SK-N-SH treated with all-trans-retinoic acid at 6 μM for 48 hours (cell line): ENCODE data around the gene ACP2.

Experiments used
- ATAC-seq: fragments of 200-7000 bp; cut with Tn5 transposase; 3 replicates; pipeline ENCODE4 v1.9.1; 2020; ENCODE audit warnings: mild to moderate bottlenecking, moderate library complexity
- ARNTL ChIP-seq: fragments of 450-650 bp; formaldehyde crosslinking; IDR thresholded peaks from 2 replicates; pipeline ENCODE4 v1.5.0; 2020; ENCODE audit warnings: low read depth, mild to moderate bottlenecking, moderate library complexity, borderline replicate concordance
- BACH2 ChIP-seq: fragments of 250-450 bp; sonication (Bioruptor Pico); IDR thresholded peaks from 2 replicates; pipeline ENCODE4 v1.9.0; 2021; ENCODE audit warnings: mild to moderate bottlenecking, borderline replicate concordance
- CSDC2 ChIP-seq: fragments of 250-450 bp; sonication (Bioruptor Pico); IDR thresholded peaks from 2 replicates; pipeline ENCODE4 v1.5.0; 2020; ENCODE audit warnings: mild to moderate bottlenecking, moderate library complexity
- ESRRG ChIP-seq: fragments of 250-450 bp; sonication (Bioruptor Pico); IDR thresholded peaks from 2 replicates; pipeline ENCODE4 v1.6.1; 2021; ENCODE audit warnings: mild to moderate bottlenecking
- GLIS3 ChIP-seq: fragments of 250-450 bp; sonication (Bioruptor Pico); IDR thresholded peaks from 2 replicates; pipeline ENCODE4 v1.5.0; 2020; ENCODE audit warnings: mild to moderate bottlenecking, moderate library complexity
- ISL1 ChIP-seq: fragments of 250-450 bp; sonication (Bioruptor Pico); IDR thresholded peaks from 2 replicates; pipeline ENCODE4 v2.1.2; 2022; ENCODE audit warnings: mild to moderate bottlenecking, moderate library complexity
- OSR1 ChIP-seq: fragments of 250-450 bp; sonication (Bioruptor Pico); IDR thresholded peaks from 2 replicates; pipeline ENCODE4 v1.8.0; 2022; ENCODE audit warnings: moderate library complexity, mild to moderate bottlenecking, inconsistent platforms
- PPARA ChIP-seq: fragments of 250-450 bp; sonication (Bioruptor Pico); IDR thresholded peaks from 2 replicates; pipeline ENCODE4 v1.5.0; 2020; ENCODE audit warnings: mild to moderate bottlenecking, borderline replicate concordance
- RARB ChIP-seq: fragments of 250-450 bp; sonication (Bioruptor Pico); IDR thresholded peaks from 2 replicates; pipeline ENCODE4 v1.8.0; 2021; ENCODE audit warnings: mild to moderate bottlenecking, moderate library complexity
- SNAI2 ChIP-seq: fragments of 250-450 bp; sonication (Bioruptor Pico); IDR thresholded peaks from 2 replicates; pipeline ENCODE4 v1.5.0; 2020; ENCODE audit warnings: mild to moderate bottlenecking, moderate library complexity
- TCF4 ChIP-seq: fragments of 250-450 bp; sonication (Bioruptor Pico); IDR thresholded peaks from 2 replicates; pipeline ENCODE4 v1.8.0; 2021; ENCODE audit warnings: mild to moderate bottlenecking, moderate library complexity, borderline replicate concordance
- TOX ChIP-seq: fragments of 250-450 bp; sonication (Bioruptor Pico); IDR thresholded peaks from 2 replicates; pipeline ENCODE4 v1.8.0; 2021; ENCODE audit warnings: mild to moderate bottlenecking, moderate library complexity, borderline replicate concordance
- ZC3H10 ChIP-seq: fragments of 250-450 bp; sonication (Bioruptor Pico); IDR thresholded peaks from 2 replicates; pipeline ENCODE4 v1.5.1; 2021; ENCODE audit warnings: mild to moderate bottlenecking, moderate library complexity
- ZFP3 ChIP-seq: fragments of 250-450 bp; sonication (Bioruptor Pico); IDR thresholded peaks from 2 replicates; pipeline ENCODE4 v1.5.0; 2020; ENCODE audit warnings: mild to moderate bottlenecking, moderate library complexity
- ZFP30 ChIP-seq: fragments of 450-650 bp; formaldehyde crosslinking; IDR thresholded peaks from 2 replicates; pipeline ENCODE4 v1.5.0; 2022; ENCODE audit warnings: mild to moderate bottlenecking, moderate library complexity
- ZNF565 ChIP-seq: fragments of 450-650 bp; formaldehyde crosslinking; conservative IDR thresholded peaks from 2 replicates; pipeline ENCODE4 v1.5.0; 2020; ENCODE audit warnings: low read depth, mild to moderate bottlenecking, moderate library complexity
- ZNF70 ChIP-seq: fragments of 450-650 bp; formaldehyde crosslinking; IDR thresholded peaks from 2 replicates; pipeline ENCODE4 v1.5.0; 2020; ENCODE audit warnings: mild to moderate bottlenecking, moderate library complexity
- ZNF8 ChIP-seq: fragments of 450-650 bp; formaldehyde crosslinking; IDR thresholded peaks from 2 replicates; pipeline ENCODE4 v1.5.0; 2020; ENCODE audit warnings: mild to moderate bottlenecking, moderate library complexity
- TF ChIP-seq, protein P1 (sequence below): fragments of 250-450 bp; sonication (Bioruptor Pico); IDR thresholded peaks from 2 replicates; pipeline ENCODE4 v1.8.0; 2020; ENCODE audit warnings: mild to moderate bottlenecking, moderate library complexity, borderline replicate concordance
- TF ChIP-seq, protein P2 (sequence below): fragments of 250-450 bp; sonication (Bioruptor Pico); IDR thresholded peaks from 2 replicates; pipeline ENCODE4 v1.5.0; 2020; ENCODE audit warnings: mild to moderate bottlenecking, moderate library complexity
- TF ChIP-seq, protein P3 (sequence below): fragments of 250-450 bp; sonication (Bioruptor Pico); IDR thresholded peaks from 2 replicates; pipeline ENCODE4 v1.8.0; 2021; ENCODE audit warnings: low read depth, mild to moderate bottlenecking, moderate library complexity, borderline replicate concordance
- TF ChIP-seq, protein P4 (sequence below): fragments of 250-450 bp; sonication (Bioruptor Pico); IDR thresholded peaks from 2 replicates; pipeline ENCODE4 v1.5.1; 2021; ENCODE audit warnings: mild to moderate bottlenecking, moderate library complexity
- TF ChIP-seq, protein P5 (sequence below): fragments of 250-450 bp; sonication (Bioruptor Pico); IDR thresholded peaks from 2 replicates; pipeline ENCODE4 v1.5.1; 2020; ENCODE audit warnings: low read depth, mild to moderate bottlenecking, moderate library complexity

The ACP2 gene, protein sequence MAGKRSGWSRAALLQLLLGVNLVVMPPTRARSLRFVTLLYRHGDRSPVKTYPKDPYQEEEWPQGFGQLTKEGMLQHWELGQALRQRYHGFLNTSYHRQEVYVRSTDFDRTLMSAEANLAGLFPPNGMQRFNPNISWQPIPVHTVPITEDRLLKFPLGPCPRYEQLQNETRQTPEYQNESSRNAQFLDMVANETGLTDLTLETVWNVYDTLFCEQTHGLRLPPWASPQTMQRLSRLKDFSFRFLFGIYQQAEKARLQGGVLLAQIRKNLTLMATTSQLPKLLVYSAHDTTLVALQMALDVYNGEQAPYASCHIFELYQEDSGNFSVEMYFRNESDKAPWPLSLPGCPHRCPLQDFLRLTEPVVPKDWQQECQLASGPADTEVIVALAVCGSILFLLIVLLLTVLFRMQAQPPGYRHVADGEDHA

DNA sequence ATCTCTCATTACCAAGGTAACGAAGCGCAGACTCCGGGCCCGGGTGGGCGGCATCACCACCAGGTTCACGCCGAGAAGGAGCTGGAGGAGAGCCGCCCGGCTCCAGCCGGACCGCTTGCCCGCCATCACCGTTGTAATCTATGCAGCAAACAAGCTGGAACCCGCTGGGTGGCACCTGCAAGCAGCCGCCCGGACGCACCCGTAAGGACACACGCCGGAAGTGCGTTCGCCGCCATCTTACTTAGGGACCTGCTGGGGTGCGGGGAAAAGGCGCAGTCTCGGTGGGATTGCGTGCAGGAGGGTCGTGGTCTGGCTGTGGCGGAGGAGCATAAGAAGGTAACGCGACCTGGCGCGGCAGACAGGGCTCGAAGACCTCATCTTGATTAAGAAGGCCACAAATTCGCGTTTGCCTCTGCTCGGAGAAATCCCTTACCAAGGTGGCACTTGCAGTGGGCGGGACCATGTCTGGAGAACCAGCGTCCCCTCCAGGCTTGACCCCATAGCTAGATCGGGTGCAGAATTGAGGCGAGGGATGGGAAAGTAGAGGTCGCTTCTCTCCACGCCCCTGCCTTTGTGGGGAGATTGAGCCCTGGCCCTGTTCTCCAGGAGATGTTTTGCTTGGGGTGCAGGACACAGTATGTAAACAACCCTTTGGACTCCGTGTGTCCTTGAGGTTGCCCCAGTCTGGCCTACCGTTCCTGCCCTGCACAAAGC lies at the start of gene ACP2:
ACP2 (minus strand) TSS at position 151 of the 714 bp plus-strand sequence; CDS start at position 126, 25 bp downstream.
- TF ChIP-seq ZC3H10 (CRISPR knock-in tag) (no peak), ESRRG (CRISPR knock-in tag) (no peak), ZNF8 (CRISPR knock-in tag) (peak; percentile 41; the same call in 1 of the 2 replicates), RARB (no peak), OSR1 (CRISPR knock-in tag) (no peak), ISL1 (CRISPR knock-in tag) (no peak), TCF4 (CRISPR knock-in tag) (no peak), BACH2 (no peak), PPARA (CRISPR knock-in tag) (no peak; the same call in 1 of the 2 replicates), SNAI2 (peak; percentile 69; the same call in 1 of the 2 replicates), ZNF565 (CRISPR knock-in tag) (no peak), ZFP3 (CRISPR knock-in tag) (no peak), ARNTL (no peak), TOX (CRISPR knock-in tag) (no peak), ZNF70 (CRISPR knock-in tag) (no peak), ZFP30 (no peak), GLIS3 (CRISPR knock-in tag) (no peak), CSDC2 (CRISPR knock-in tag) (peak; percentile 84)
- TF ChIP-seq, protein P1, sequence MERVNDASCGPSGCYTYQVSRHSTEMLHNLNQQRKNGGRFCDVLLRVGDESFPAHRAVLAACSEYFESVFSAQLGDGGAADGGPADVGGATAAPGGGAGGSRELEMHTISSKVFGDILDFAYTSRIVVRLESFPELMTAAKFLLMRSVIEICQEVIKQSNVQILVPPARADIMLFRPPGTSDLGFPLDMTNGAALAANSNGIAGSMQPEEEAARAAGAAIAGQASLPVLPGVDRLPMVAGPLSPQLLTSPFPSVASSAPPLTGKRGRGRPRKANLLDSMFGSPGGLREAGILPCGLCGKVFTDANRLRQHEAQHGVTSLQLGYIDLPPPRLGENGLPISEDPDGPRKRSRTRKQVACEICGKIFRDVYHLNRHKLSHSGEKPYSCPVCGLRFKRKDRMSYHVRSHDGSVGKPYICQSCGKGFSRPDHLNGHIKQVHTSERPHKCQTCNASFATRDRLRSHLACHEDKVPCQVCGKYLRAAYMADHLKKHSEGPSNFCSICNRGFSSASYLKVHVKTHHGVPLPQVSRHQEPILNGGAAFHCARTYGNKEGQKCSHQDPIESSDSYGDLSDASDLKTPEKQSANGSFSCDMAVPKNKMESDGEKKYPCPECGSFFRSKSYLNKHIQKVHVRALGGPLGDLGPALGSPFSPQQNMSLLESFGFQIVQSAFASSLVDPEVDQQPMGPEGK = no peak
- TF ChIP-seq, protein P2, sequence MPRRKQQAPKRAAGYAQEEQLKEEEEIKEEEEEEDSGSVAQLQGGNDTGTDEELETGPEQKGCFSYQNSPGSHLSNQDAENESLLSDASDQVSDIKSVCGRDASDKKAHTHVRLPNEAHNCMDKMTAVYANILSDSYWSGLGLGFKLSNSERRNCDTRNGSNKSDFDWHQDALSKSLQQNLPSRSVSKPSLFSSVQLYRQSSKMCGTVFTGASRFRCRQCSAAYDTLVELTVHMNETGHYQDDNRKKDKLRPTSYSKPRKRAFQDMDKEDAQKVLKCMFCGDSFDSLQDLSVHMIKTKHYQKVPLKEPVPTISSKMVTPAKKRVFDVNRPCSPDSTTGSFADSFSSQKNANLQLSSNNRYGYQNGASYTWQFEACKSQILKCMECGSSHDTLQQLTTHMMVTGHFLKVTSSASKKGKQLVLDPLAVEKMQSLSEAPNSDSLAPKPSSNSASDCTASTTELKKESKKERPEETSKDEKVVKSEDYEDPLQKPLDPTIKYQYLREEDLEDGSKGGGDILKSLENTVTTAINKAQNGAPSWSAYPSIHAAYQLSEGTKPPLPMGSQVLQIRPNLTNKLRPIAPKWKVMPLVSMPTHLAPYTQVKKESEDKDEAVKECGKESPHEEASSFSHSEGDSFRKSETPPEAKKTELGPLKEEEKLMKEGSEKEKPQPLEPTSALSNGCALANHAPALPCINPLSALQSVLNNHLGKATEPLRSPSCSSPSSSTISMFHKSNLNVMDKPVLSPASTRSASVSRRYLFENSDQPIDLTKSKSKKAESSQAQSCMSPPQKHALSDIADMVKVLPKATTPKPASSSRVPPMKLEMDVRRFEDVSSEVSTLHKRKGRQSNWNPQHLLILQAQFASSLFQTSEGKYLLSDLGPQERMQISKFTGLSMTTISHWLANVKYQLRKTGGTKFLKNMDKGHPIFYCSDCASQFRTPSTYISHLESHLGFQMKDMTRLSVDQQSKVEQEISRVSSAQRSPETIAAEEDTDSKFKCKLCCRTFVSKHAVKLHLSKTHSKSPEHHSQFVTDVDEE = peak; percentile 85; the same call in 1 of the 2 replicates
- TF ChIP-seq, protein P3, sequence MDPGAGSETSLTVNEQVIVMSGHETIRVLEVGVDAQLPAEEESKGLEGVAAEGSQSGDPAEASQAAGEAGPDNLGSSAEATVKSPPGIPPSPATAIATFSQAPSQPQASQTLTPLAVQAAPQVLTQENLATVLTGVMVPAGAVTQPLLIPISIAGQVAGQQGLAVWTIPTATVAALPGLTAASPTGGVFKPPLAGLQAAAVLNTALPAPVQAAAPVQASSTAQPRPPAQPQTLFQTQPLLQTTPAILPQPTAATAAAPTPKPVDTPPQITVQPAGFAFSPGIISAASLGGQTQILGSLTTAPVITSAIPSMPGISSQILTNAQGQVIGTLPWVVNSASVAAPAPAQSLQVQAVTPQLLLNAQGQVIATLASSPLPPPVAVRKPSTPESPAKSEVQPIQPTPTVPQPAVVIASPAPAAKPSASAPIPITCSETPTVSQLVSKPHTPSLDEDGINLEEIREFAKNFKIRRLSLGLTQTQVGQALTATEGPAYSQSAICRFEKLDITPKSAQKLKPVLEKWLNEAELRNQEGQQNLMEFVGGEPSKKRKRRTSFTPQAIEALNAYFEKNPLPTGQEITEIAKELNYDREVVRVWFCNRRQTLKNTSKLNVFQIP = peak; percentile 91; the same call in 1 of the 2 replicates
- TF ChIP-seq, protein P4, sequence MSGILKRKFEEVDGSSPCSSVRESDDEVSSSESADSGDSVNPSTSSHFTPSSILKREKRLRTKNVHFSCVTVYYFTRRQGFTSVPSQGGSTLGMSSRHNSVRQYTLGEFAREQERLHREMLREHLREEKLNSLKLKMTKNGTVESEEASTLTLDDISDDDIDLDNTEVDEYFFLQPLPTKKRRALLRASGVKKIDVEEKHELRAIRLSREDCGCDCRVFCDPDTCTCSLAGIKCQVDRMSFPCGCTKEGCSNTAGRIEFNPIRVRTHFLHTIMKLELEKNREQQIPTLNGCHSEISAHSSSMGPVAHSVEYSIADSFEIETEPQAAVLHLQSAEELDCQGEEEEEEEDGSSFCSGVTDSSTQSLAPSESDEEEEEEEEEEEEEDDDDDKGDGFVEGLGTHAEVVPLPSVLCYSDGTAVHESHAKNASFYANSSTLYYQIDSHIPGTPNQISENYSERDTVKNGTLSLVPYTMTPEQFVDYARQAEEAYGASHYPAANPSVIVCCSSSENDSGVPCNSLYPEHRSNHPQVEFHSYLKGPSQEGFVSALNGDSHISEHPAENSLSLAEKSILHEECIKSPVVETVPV (CRISPR knock-in tag) = no peak
- TF ChIP-seq, protein P5, sequence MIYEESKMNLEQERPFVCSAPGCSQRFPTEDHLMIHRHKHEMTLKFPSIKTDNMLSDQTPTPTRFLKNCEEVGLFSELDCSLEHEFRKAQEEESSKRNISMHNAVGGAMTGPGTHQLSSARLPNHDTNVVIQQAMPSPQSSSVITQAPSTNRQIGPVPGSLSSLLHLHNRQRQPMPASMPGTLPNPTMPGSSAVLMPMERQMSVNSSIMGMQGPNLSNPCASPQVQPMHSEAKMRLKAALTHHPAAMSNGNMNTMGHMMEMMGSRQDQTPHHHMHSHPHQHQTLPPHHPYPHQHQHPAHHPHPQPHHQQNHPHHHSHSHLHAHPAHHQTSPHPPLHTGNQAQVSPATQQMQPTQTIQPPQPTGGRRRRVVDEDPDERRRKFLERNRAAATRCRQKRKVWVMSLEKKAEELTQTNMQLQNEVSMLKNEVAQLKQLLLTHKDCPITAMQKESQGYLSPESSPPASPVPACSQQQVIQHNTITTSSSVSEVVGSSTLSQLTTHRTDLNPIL (CRISPR knock-in tag) = no peak
- peak; percentile 97 for ATAC-seq

DNA sequence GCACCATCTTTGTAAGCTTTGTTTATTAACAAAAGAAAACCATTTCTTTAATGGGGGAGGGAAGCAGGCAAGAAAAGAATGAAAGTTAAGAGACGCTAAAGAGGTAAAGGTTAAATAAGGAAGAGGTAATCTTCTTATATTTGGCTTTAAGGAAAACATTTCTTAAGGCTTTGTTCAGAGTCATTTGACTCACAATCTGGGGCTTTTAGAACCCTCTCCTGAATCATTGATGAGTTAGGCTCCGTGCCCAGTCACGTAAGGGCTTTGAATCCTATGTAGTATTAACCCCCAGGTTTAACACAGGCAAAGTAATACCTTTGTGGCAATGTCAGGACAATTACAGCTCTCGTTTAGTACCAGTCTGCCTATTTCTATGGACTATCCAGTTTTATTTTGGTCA lies 47.4 kb upstream of the ACP2 start:
- ATAC-seq = no peak
- TF ChIP-seq ZNF70 (CRISPR knock-in tag) (no peak), ZC3H10 (CRISPR knock-in tag) (no peak), TOX (CRISPR knock-in tag) (no peak), BACH2 (no peak), SNAI2 (no peak), ARNTL (no peak)
- TF ChIP-seq, protein P2 = no peak
